GM13976 (cell line): ENCODE results near the gene ALOX15B.

Experiments used
- DNase-seq: peaks from one replicate; pipeline ENCODE4 v3.0.0; 2012; ENCODE audit warnings: low spot score
- in situ Hi-C: fragments of 300-500 bp; cut with MboI; formaldehyde crosslinking; loops from one replicate; pipeline ENCODE4 v1.12.0; 2022; ENCODE audit warnings: low sequenced_read_pairs, mixed read lengths, inconsistent platforms; ENCODE audit not compliant: unreplicated experiment
- TF ChIP-seq, protein P1 (sequence below): IDR thresholded peaks from 2 replicates; pipeline ENCODE4 v1.5.1; 2012; ENCODE audit warnings: borderline replicate concordance, mild to moderate bottlenecking; ENCODE audit not compliant: insufficient read depth; ENCODE audit errors: extremely low read depth, missing control alignments, control extremely low read depth

ALOX15B gene

DNA sequence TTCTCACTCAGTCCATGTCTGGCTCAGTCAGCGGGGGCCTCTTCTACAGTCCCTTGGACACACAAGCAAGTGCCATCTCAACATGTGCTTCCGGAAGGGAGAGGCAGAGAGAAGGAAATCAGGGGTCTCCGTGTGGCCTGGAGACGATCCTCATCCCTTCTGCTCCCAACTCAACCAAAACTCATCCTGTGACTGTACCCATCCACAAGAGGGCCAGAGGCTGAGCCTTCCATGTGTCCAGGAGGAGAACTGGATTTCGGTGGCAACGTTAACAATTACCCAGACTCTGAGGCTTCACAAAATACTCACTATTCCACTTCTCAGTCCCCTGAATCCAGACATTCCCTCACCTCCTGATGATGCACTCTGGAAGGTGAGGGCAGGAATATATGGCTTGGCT lies 56.5 kb downstream of the ALOX15B start:
- in situ Hi-C loops = no loop called here

DNA sequence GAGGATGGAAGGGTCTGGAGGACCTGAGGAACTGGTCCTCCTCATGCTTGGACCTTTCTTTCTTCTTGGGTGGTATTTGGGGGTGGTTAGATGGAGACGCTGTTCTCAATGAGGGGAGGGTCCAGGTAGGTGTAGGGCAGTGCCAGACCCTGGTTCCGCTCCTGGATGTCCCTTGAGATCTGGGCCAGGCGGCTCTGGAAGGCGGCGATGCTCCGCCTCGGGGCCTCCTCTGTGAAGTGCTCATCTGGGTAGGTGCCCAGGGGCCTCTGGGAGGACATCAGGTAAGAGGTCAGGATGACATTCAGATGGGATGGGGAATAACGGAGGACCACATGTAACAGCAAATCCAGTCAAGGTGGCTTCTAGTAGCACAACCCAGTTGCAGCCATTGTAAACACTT lies 57.7 kb downstream of the ALOX15B start:
- TF ChIP-seq, protein P1, sequence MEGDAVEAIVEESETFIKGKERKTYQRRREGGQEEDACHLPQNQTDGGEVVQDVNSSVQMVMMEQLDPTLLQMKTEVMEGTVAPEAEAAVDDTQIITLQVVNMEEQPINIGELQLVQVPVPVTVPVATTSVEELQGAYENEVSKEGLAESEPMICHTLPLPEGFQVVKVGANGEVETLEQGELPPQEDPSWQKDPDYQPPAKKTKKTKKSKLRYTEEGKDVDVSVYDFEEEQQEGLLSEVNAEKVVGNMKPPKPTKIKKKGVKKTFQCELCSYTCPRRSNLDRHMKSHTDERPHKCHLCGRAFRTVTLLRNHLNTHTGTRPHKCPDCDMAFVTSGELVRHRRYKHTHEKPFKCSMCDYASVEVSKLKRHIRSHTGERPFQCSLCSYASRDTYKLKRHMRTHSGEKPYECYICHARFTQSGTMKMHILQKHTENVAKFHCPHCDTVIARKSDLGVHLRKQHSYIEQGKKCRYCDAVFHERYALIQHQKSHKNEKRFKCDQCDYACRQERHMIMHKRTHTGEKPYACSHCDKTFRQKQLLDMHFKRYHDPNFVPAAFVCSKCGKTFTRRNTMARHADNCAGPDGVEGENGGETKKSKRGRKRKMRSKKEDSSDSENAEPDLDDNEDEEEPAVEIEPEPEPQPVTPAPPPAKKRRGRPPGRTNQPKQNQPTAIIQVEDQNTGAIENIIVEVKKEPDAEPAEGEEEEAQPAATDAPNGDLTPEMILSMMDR = no peak
- in situ Hi-C loops = no loop called here
- DNase-seq = no peak

More for the DNA sequence above, 56.5 kb downstream of the ALOX15B start:
- TF ChIP-seq, protein P1 = no peak
- DNase-seq = no peak
